OCI-LY1 (cell line): ENCODE results near the gene SENP3.

ENCODE experiments used
- CTCF ChIP-seq: fragments of 200-600 bp; sonication (generic), shearing (Covaris generic); IDR thresholded peaks from 2 replicates; pipeline ENCODE4 v1.5.1; 2017; ENCODE audit warnings: mild to moderate bottlenecking, antibody characterized with exemption, low read length, moderate library complexity, mixed read lengths
- EZH2 ChIP-seq: fragments of 200-600 bp; sonication (generic), shearing (Covaris generic); IDR thresholded peaks from 2 replicates; pipeline ENCODE4 v1.8.0; 2017; ENCODE audit warnings: borderline replicate concordance, mixed run types, mild to moderate bottlenecking, antibody characterized with exemption, low read length, moderate library complexity, mixed read lengths

DNA sequence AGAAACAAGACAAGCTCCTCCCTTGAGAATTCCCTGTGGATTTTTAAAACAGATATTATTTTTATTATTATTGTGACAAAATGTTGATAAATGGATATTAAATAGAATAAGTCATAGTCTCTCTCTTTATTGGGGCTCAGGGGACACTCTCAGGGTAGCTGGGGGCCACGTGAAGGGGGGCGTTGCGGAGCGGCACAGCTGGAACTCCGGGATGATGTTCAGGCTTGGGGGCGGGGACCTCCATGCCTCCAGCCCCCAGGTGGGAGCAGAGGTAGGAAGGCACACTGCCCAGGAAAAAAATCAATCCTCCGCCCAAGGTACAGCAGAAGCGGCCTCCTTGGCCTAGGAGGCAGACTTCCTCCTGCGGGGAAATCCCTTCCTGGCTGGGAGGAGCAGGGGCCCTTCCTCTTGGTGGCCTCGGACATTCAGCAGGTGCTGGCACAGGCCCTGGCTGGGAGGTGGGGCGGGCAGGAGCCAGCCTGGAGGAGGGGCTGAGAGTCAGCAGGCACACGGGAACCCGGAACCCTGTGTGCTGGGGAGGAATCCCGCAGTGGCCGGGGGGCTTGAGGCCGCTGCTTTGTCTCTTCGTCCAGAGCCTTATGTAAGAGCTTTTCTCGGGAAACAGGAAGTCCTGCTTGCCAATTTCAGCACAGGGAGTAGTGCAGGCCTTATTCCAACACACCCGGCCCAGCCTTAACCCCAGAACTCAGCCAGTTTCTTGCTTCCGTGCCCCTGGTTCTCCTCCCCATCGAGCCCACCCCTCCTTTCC lies 3.8 kb upstream of the SENP3 start:
- TF ChIP-seq EZH2 (no peak), CTCF (no peak)
